CD14-positive monocyte (primary cell): ENCODE results near the gene KRT86. TPM values are rescaled to one million over a fixed set of nuclear protein-coding genes. Genes with fewer than 3 reads are reported as not detected.
A peak's percentile ranks its signal among the peaks of the same experiment; 100 is the strongest.

Experiments
- DNase-seq, 3 donors: peaks; one replicate each; pipeline ENCODE4 v3.0.0-alpha.2; 2011 to 2022
- H2AFZ ChIP-seq: 2 replicates; pipeline ENCODE4 v1.6.0; 2012; ENCODE audit warnings: mild to moderate bottlenecking, low read depth, low read length, inconsistent platforms; ENCODE audit not compliant: insufficient read depth, poor library complexity, severe bottlenecking
- H3K27ac ChIP-seq, 2 donors: 1 replicate in 1 of 2; 2 replicates in 1 of 2; pipeline ENCODE4 v1.5.1; 2012 to 2013; ENCODE audit warnings: low read length in 2 of 2, control low read depth in 1 of 2, inconsistent platforms in 1 of 2, low read depth in 1 of 2, mild to moderate bottlenecking in 1 of 2
- H3K27me3 ChIP-seq, 2 donors: one replicate each; pipeline versions ENCODE4 v1.6.0 to v1.6.1; 2011 to 2013; ENCODE audit warnings: low read length in 2 of 2; ENCODE audit not compliant: control insufficient read depth in 2 of 2, insufficient read depth in 2 of 2
- H3K36me3 ChIP-seq, 2 donors: replicated peaks in 1 of 2; 1 replicate in 1 of 2; 2 replicates in 1 of 2; pipeline versions ENCODE4 v1.5.1 to v1.6.1; 2012 to 2013; ENCODE audit warnings: low read length in 2 of 2, control low read depth in 1 of 2, inconsistent platforms in 1 of 2, mild to moderate bottlenecking in 1 of 2; ENCODE audit not compliant: insufficient read depth in 2 of 2, control insufficient read depth in 1 of 2
- H3K4me1 ChIP-seq, 2 donors: 1 replicate in 1 of 2; 2 replicates in 1 of 2; pipeline versions ENCODE4 v1.5.1 to v1.6.1; 2012 to 2013; ENCODE audit warnings: low read length in 2 of 2, control low read depth in 1 of 2, inconsistent platforms in 1 of 2, mild to moderate bottlenecking in 1 of 2, moderate library complexity in 1 of 2; ENCODE audit not compliant: insufficient read depth in 2 of 2, control insufficient read depth in 1 of 2
- H3K4me2 ChIP-seq: replicated peaks from 2 replicates; pipeline ENCODE3; 2012; ENCODE audit warnings: low read length, moderate library complexity, mild to moderate bottlenecking; ENCODE audit not compliant: poor library complexity, severe bottlenecking; ENCODE audit errors: extremely low read depth
- H3K4me3 ChIP-seq, 3 experiments: fragments of 200-600 bp in 1 of 3; sonication (generic) in 1 of 3; replicated peaks in 1 of 3; 1 replicate in 2 of 3; 2 replicates in 1 of 3; pipeline ENCODE4 v1.5.1; 2011 to 2013; ENCODE audit warnings: low read length in 3 of 3, mild to moderate bottlenecking in 3 of 3, control low read depth in 2 of 3, low read depth in 2 of 3, inconsistent platforms in 1 of 3, moderate library complexity in 1 of 3
- H3K79me2 ChIP-seq: 2 replicates; pipeline ENCODE4 v1.6.0; 2012; ENCODE audit warnings: mild to moderate bottlenecking, control low read depth, inconsistent platforms, low read length, moderate library complexity; ENCODE audit not compliant: insufficient read depth
- H3K9ac ChIP-seq: 2 replicates; pipeline ENCODE4 v1.6.0; 2017; ENCODE audit warnings: low read length, mild to moderate bottlenecking; ENCODE audit not compliant: insufficient read depth, poor library complexity, severe bottlenecking
- H3K9me3 ChIP-seq, 2 donors: replicated peaks in 1 of 2; 1 replicate in 1 of 2; 2 replicates in 1 of 2; pipeline versions ENCODE4 v1.5.1 to v1.6.1; 2012 to 2013; ENCODE audit warnings: low read length in 2 of 2, control low read depth in 1 of 2; ENCODE audit not compliant: control insufficient read depth in 1 of 2, insufficient read depth in 1 of 2
- H4K20me1 ChIP-seq: 2 replicates; pipeline ENCODE4 v1.6.0; 2012; ENCODE audit warnings: mild to moderate bottlenecking, low read length, control low read depth, moderate library complexity; ENCODE audit not compliant: insufficient read depth
- H3K27ac Mint-ChIP-seq, 7 donors: one replicate each; pipeline ENCODE4 v1.8.0; 2020; ENCODE audit warnings: mild to moderate bottlenecking in 7 of 7, mixed read lengths in 7 of 7, moderate library complexity in 6 of 7, inconsistent platforms in 2 of 7
- H3K27me3 Mint-ChIP-seq, 3 donors: one replicate each; pipeline ENCODE4 v1.8.0; 2021 to 2022; ENCODE audit warnings: low read depth in 3 of 3, mild to moderate bottlenecking in 3 of 3, mixed read lengths in 3 of 3, moderate library complexity in 3 of 3, inconsistent platforms in 1 of 3
- H3K36me3 Mint-ChIP-seq, 2 donors: one replicate each; pipeline ENCODE4 v1.8.0; 2020; ENCODE audit warnings: mixed read lengths in 2 of 2, inconsistent platforms in 1 of 2, mild to moderate bottlenecking in 1 of 2
- H3K4me1 Mint-ChIP-seq: one replicate; pipeline ENCODE4 v1.8.0; 2020; ENCODE audit warnings: mild to moderate bottlenecking, mixed read lengths
- H3K4me3 Mint-ChIP-seq, 2 donors: one replicate each; pipeline ENCODE4 v1.8.0; 2020; ENCODE audit warnings: mild to moderate bottlenecking in 2 of 2, mixed read lengths in 2 of 2, moderate library complexity in 1 of 2
- H3K9me3 Mint-ChIP-seq, 7 donors: one replicate each; pipeline ENCODE4 v1.8.0; 2020 to 2022; ENCODE audit warnings: mixed read lengths in 7 of 7, mild to moderate bottlenecking in 6 of 7, moderate library complexity in 6 of 7, inconsistent platforms in 2 of 7
- WGBS: methylation state at CpG from one replicate; pipeline ENCODE4 v1.1.5; 2013; ENCODE audit warnings: missing lambda C conversion rate; ENCODE audit not compliant: insufficient coverage; 5-methylcytosine and 5-hydroxymethylcytosine counted together
- intact Hi-C, 2 donors: fragments of 100-400 bp; cut with micrococcal nuclease; formaldehyde crosslinking; loops; one replicate each; pipeline versions ENCODE4 v1.15.0 to v1.15.1; 2023
- polyA plus RNA-seq, 3 donors: library from polyadenylated mRNA; depleted of rRNA in 1 of 3; unstranded in 2 of 3; stranded (reverse) in 1 of 3; fragments of 300-500 nt in 2 of 3; fragments of >200 nt in 1 of 3; fragmentation: Illumina TruSeq in 2 of 3; gene quantifications; 1 replicate in 2 of 3; 2 replicates in 1 of 3; pipeline ENCODE4 v1.2.3, GENCODE V29; 2012 to 2021
- TF ChIP-seq, protein P1 (sequence below): fragments of 200-600 bp; IDR thresholded peaks from one replicate; pipeline ENCODE4 v1.8.0; 2022; ENCODE audit warnings: antibody characterized with exemption, mild to moderate bottlenecking

The KRT86 gene
- polyA plus RNA-seq, 3 donors: not detected

DNA sequence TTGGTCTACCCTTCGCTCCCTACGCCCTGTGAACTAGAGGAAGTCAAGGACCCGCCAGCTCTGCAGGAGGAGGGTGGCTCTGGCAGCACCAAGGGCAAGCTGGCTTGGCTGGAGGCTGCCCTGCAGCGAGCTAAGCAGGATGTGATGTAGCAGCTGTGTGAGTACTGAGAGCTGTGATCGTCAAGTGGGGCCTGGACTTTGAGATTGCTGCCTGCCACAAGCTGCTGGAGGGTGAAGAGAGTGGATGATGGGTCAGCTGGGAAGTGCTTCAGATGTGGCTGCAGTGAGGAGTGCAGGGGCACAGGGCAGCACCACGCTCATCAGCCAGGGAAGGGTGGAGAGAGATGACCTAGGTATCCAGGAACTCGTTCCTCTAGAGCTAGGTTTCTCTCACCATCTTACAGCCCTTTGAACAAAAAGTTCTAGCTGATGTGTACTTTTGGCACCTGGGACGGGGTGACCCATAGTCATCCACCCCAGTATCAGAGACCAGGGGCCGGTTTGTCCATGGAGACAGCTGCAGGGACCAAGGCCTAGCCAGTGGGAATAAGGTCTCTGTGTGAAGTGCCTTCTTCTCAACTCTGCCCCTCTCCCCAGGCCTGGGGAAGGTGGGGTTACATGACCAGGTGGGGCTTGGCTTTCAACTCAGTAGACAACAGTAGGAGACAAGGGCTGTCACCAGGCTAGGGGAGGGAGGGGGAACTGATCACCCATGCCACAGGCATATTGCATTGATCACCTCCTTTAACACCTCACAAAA is 3.2 kb downstream of the KRT86 start:
- no peaks in the 10 kb centered on the region for H4K20me1 ChIP-seq
- peaks cover 2 to 41% of the 10 kb centered on the region in 2 donors for H3K27me3 ChIP-seq
- H3K9ac ChIP-seq: no peak overlapping the region
- H3K27me3 Mint-ChIP-seq: peaks cover 19 to 43% (median 22%) of the 10 kb centered on the region in 3 donors
- H2AFZ ChIP-seq: no peak overlapping the region
- peaks cover 37% of the 10 kb centered on the region for H3K4me1 Mint-ChIP-seq
- no peak overlapping the region for H3K27ac ChIP-seq
- H3K4me3 ChIP-seq: no peak overlapping the region
- H3K4me1 ChIP-seq: peaks cover 29 to 33% of the 10 kb centered on the region in 2 donors
- no peaks in the 10 kb centered on the region for H3K36me3 ChIP-seq
- H3K36me3 Mint-ChIP-seq: no peaks in the 10 kb centered on the region
- H3K27ac Mint-ChIP-seq: peak overlapping the region in 1 of 7 donors; percentile 50
- no peaks in the 10 kb centered on the region for H3K79me2 ChIP-seq
- no peaks in the 10 kb centered on the region for H3K9me3 ChIP-seq
- peak overlapping the region; percentile 21 to 37 for H3K4me3 Mint-ChIP-seq
- H3K9me3 Mint-ChIP-seq: peaks cover 0 to 3% (median 0%) of the 10 kb centered on the region in 7 donors
- no peak overlapping the region for H3K4me2 ChIP-seq
- intact Hi-C loops: loop anchor here in 1 of 2 donors (5.0 kb wide), 1 partner anchor 55 kb away; no protein-coding TSS in a partner anchor
- DNase-seq: no peak
- TF ChIP-seq, protein P1, sequence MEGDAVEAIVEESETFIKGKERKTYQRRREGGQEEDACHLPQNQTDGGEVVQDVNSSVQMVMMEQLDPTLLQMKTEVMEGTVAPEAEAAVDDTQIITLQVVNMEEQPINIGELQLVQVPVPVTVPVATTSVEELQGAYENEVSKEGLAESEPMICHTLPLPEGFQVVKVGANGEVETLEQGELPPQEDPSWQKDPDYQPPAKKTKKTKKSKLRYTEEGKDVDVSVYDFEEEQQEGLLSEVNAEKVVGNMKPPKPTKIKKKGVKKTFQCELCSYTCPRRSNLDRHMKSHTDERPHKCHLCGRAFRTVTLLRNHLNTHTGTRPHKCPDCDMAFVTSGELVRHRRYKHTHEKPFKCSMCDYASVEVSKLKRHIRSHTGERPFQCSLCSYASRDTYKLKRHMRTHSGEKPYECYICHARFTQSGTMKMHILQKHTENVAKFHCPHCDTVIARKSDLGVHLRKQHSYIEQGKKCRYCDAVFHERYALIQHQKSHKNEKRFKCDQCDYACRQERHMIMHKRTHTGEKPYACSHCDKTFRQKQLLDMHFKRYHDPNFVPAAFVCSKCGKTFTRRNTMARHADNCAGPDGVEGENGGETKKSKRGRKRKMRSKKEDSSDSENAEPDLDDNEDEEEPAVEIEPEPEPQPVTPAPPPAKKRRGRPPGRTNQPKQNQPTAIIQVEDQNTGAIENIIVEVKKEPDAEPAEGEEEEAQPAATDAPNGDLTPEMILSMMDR: no peak
- WGBS: 46% methylated on average over 5 of the region's 9 CpGs

DNA sequence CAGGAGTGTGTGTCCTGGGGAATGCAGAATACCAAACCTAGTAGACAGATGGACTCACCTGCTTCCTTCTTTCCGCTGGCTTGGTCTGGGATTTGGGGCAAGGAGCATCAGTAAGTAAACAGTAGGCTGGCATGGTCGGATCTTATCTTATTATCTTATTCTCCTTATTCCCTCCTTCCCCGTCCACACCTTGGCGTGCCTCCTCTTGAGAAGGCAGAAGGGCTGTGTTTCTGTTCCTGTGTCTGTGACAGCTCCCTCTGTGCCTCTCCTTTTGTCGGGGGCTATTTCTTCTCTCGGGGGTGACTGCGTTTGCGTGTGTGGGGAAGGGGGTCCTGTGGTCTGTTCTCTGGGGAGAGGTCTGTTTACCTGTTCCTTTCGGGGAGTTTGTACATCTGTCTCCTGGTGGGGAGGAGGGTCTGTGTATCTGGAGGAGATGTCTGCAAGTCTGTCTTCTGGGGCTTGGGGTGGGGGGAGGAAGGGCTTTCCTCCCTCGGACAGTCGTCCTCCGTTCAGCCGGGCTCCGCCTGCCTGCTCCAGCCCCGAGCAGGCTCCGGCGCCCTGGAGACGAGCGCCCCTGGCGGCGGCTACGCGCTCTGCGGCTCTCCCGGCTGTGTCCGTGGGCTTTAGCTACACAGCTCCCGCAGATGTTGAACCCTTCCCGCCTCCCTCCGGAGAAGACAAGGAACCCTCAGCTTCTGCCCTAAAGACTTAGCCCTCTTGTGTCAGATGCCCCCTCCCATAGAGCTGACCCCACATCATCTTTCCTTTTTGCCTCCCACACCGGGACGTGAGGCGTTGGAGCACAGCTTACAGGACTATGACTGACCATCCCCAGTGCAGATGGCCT is 4.4 kb downstream of the KRT86 start:
- peak; percentile 66 to 73 (median 71) for DNase-seq
- WGBS: 10% methylated on average over 25 of the region's 32 CpGs
- Histone ChIP-seq H3K4me2 (peak overlapping the region; percentile 48), H3K79me2 (no peaks in the 10 kb centered on the region), H3K9me3 (no peaks in the 10 kb centered on the region), H3K27ac (no peak overlapping the region), H3K4me1 (peaks cover 29 to 33% of the 10 kb centered on the region in 2 donors), H3K4me3 (no peak overlapping the region), H3K36me3 (no peaks in the 10 kb centered on the region), H2AFZ (peak overlapping the region; percentile 39), H4K20me1 (no peaks in the 10 kb centered on the region), H3K9ac (no peak overlapping the region), H3K27me3 (peaks cover 2 to 41% of the 10 kb centered on the region in 2 donors)
- Mint-ChIP-seq H3K27me3 (peaks cover 19 to 43% (median 21%) of the 10 kb centered on the region in 3 donors), H3K36me3 (no peaks in the 10 kb centered on the region), H3K4me1 (peaks cover 37% of the 10 kb centered on the region), H3K4me3 (peak overlapping the region in 1 of 2 donors; percentile 76), H3K9me3 (peaks cover 0 to 3% (median 0%) of the 10 kb centered on the region in 7 donors), H3K27ac (peak overlapping the region in 5 of 7 donors; percentile 60 to 94 (median 81))
- TF ChIP-seq, protein P1: peak; percentile 97
- intact Hi-C loops: loop anchor here in 1 of 2 donors (5.0 kb wide), 1 partner anchor 56 kb away; no protein-coding TSS in a partner anchor
